Measurements from ENCODE around the gene FRMD5.
A peak's percentile ranks its signal among the peaks of the same experiment; 100 is the strongest.
"Not testable (repeated sequence)": the region's sequence is repeated elsewhere in the genome, so short reads cannot be mapped to it uniquely, and the experiment has no call there.

The FRMD5 gene

GRCh38 chr15:43830691-43831275 is 364.3 kb downstream of the FRMD5 start:
- DNase-seq (ENCODE audit: low read depth), result not testable (repeated sequence)

GRCh38 chr15:43829951-43830540 is 365.0 kb downstream of the FRMD5 start:
- DNase-seq (ENCODE audit: low read depth), result not testable (repeated sequence)

GRCh38 chr15:43828061-43828657 is 366.9 kb downstream of the FRMD5 start:
- DNase-seq (ENCODE audit: low read depth), result peak; percentile 14

- peak; percentile 82 for DNase-seq (ENCODE audit: low read depth)
Measured at GRCh38 chr15:43826508-43827341, 368.3 kb downstream of the FRMD5 start, which contains the start of gene WDR76. TSS of gene WDR76 (plus strand) at chr15:43827002. CDS start at chr15:43827033, 31 bp downstream.

DNA sequence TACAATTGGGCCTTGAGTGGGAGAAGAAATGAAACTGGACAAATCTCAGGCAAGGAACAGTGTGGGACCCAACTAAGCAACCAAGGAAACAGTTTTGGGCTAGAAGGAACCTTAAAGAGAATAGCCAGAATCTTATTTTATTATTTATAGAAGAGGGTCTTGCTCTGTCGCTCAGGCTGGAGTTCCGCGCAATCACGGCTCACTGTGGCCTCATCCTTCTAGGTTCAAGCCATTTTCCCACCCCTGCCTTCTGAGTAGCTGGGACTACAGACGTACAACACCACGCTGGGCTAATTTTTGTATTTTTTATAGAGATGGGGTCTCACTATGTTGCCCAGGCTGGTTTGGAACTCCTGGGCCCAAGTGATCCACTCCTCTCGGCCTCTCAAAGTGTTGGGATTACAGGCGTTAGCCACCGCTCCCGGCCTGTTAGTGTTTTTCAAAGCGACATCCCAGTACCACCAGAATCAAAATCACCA is 369.0 kb downstream of the FRMD5 start:
- no peak for DNase-seq (ENCODE audit: low read depth)

- not testable (repeated sequence) for DNase-seq (ENCODE audit: low read depth)
Measured at GRCh38 chr15:43825305-43825704, 369.8 kb downstream of the FRMD5 start.

GRCh38 chr15:43824302-43825246 is 370.5 kb downstream of the FRMD5 start, which contains the start of gene MFAP1:
TSS of gene MFAP1 (minus strand) at chr15:43824690. CDS start at chr15:43824569, 121 bp downstream.
- peak; percentile 98 for DNase-seq (ENCODE audit: low read depth)

GRCh38 chr15:43821505-43821904 is 373.6 kb downstream of the FRMD5 start:
- DNase-seq (ENCODE audit: low read depth), result no peak

Measured in iris pigment epithelial cell (primary cell).